ENCODE measurements around the gene LAS1L.
"Not testable (repeated sequence)": the region's sequence is repeated elsewhere in the genome, so short reads cannot be mapped to it uniquely, and the experiment has no call there.

DNA sequence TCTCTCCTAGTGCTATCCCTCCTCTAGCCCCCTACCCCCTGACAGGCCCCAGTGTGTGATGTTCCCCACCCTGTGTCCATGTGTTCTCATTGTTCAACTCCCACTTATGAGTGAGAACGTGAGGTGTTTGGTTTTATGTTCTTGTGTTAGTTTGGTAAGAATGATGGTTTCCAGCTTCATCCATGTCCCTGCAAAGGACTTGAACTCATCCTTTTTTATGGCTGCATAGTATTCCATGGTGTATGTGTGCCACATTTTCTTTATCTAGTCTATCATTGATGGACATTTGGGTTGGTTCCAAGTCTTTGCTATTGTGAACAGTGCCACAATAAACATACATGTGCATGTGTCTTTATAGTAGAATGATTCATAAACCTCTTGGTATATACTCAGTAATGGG is 28.3 kb upstream of the LAS1L start:
- TF ChIP-seq, protein P1, sequence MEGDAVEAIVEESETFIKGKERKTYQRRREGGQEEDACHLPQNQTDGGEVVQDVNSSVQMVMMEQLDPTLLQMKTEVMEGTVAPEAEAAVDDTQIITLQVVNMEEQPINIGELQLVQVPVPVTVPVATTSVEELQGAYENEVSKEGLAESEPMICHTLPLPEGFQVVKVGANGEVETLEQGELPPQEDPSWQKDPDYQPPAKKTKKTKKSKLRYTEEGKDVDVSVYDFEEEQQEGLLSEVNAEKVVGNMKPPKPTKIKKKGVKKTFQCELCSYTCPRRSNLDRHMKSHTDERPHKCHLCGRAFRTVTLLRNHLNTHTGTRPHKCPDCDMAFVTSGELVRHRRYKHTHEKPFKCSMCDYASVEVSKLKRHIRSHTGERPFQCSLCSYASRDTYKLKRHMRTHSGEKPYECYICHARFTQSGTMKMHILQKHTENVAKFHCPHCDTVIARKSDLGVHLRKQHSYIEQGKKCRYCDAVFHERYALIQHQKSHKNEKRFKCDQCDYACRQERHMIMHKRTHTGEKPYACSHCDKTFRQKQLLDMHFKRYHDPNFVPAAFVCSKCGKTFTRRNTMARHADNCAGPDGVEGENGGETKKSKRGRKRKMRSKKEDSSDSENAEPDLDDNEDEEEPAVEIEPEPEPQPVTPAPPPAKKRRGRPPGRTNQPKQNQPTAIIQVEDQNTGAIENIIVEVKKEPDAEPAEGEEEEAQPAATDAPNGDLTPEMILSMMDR (IDR thresholded peaks at IDR 0.05; ENCODE audit: low read length) = not testable (repeated sequence)
- not testable (repeated sequence) for TF ChIP-seq EZH2 (IDR thresholded peaks at IDR 0.05; ENCODE audit: borderline replicate concordance, low read length)

Measured in OCI-LY1 (cell line).